Measurements from ENCODE around the gene MAPK9. TPM values are rescaled to one million over a fixed set of nuclear protein-coding genes. Genes with fewer than 3 reads are reported as not detected.

The MAPK9 gene
- total RNA-seq, 1 experiment from 2014 or later, result 43.4 TPM

GRCh38 chr5:180324601-180324950, 32.7 kb upstream of the MAPK9 start:
- intact Hi-C loops (cut with micrococcal nuclease), result no loop called here
- ChIA-PET RAD21 (ENCODE audit: low non-redundant PET in 1 of 2, low total read pairs in 2 of 2, uncharacterized antibody in 2 of 2, unreplicated experiment in 2 of 2) (no interaction called here), POLR2A (no interaction called here), CTCF (interaction anchor here (1.5 kb wide), 1 partner anchor 9 kb away, joined by 4 read pairs; no protein-coding TSS in a partner anchor)
- no peak overlapping the region for H3K4me2 ChIP-seq (ENCODE audit: low read length)
- H3K4me1 ChIP-seq (ENCODE audit: control insufficient read depth in 1 of 2, insufficient read depth in 2 of 2, low read length in 2 of 2), result peaks cover 0 to 10% of the 10 kb centered on the region in 2 experiments; a peak in 1 of 4 replicates
- H3K27me3 ChIP-seq (ENCODE audit: insufficient read depth, low read length), result no peaks in the 10 kb centered on the region
- no TSS peak for BruUV-seq (replicated peaks)
- no peak overlapping the region for H3K4me3 ChIP-seq (replicated peaks in 1 of 2; ENCODE audit: low read depth in 1 of 2, low read length in 2 of 2)
- no peaks in the 10 kb centered on the region for H4K20me1 ChIP-seq (ENCODE audit: insufficient read depth)
- H3K9ac ChIP-seq (ENCODE audit: low read length), result no peak overlapping the region
- H3K79me2 ChIP-seq (ENCODE audit: insufficient read depth, low read length), result no peaks in the 10 kb centered on the region
- ATAC-seq, result no peak
- no peak for TF ChIP-seq CBX3 (IDR thresholded peaks at IDR 0.05; ENCODE audit: low read depth)
- TF ChIP-seq POLR2A (IDR thresholded peaks at IDR 0.05; ENCODE audit: borderline replicate concordance, extremely low read depth, insufficient read depth, insufficient read length), result no peak
- TF ChIP-seq SRF (IDR thresholded peaks at IDR 0.05; ENCODE audit: low read depth), result no peak
- TF ChIP-seq ZFX (IDR thresholded peaks at IDR 0.05), result no peak
- TF ChIP-seq SP1 (IDR thresholded peaks at IDR 0.05; ENCODE audit: low read depth), result no peak
- no peak for TF ChIP-seq SIN3A (IDR thresholded peaks at IDR 0.05; ENCODE audit: low read depth)
- TF ChIP-seq CTCF (IDR thresholded peaks at IDR 0.05 in 2 of 3, conservative IDR thresholded peaks at IDR 0.05 in 1 of 3; ENCODE audit: borderline replicate concordance in 1 of 3, insufficient read depth in 1 of 3, low read depth in 2 of 3, low read length in 2 of 3), result no peak
- no peak for TF ChIP-seq ATF3 (IDR thresholded peaks at IDR 0.05)
- TF ChIP-seq YY1 (IDR thresholded peaks at IDR 0.05; ENCODE audit: extremely low read depth, insufficient replicate concordance, low read depth, low read length), result no peak
- TF ChIP-seq MAX (IDR thresholded peaks at IDR 0.05), result no peak
- TF ChIP-seq ZBTB33 (IDR thresholded peaks at IDR 0.05; ENCODE audit: extremely low read depth, insufficient replicate concordance, low read length), result no peak
- no peak for TF ChIP-seq CEBPB (IDR thresholded peaks at IDR 0.05; ENCODE audit: low read depth)
- TF ChIP-seq TCF7L2 (IDR thresholded peaks at IDR 0.05; ENCODE audit: borderline replicate concordance, extremely low read depth, insufficient read depth, insufficient read length), result no peak
- TF ChIP-seq ELF1 (IDR thresholded peaks at IDR 0.05; ENCODE audit: borderline replicate concordance, low read depth), result no peak
- TF ChIP-seq EGR1 (IDR thresholded peaks at IDR 0.05; ENCODE audit: low read depth), result no peak
- TF ChIP-seq ZNF274 (IDR thresholded peaks at IDR 0.05; ENCODE audit: low read depth, low read length), result no peak
- no peak for TF ChIP-seq FOSL1 (IDR thresholded peaks at IDR 0.05; ENCODE audit: low read depth)
- TF ChIP-seq POLR2AphosphoS5 (IDR thresholded peaks at IDR 0.05; ENCODE audit: low read depth, low read length), result no peak
- no peak for TF ChIP-seq EZH2phosphoT487 (IDR thresholded peaks at IDR 0.05; ENCODE audit: borderline replicate concordance)
- H3K9me2 ChIP-seq (ENCODE audit: insufficient read depth), result no peaks in the 10 kb centered on the region
- H2AFZ ChIP-seq (ENCODE audit: low read depth, low read length, poor library complexity, severe bottlenecking), result no peak overlapping the region
- H3K27ac ChIP-seq (ENCODE audit: low read depth, low read length), result no peak overlapping the region
- no peaks in the 10 kb centered on the region for H3K9me3 ChIP-seq (ENCODE audit: control insufficient read depth in 1 of 2, insufficient read depth in 1 of 2, low read depth in 1 of 2, low read length in 2 of 2)
- no peak for DNase-seq (ENCODE audit: low read depth, low spot score)
- H3K36me3 ChIP-seq (ENCODE audit: control insufficient read depth in 1 of 2, insufficient read depth in 2 of 2, low read length in 2 of 2), result peaks cover 0 to 5% of the 10 kb centered on the region in 2 experiments; a peak in 1 of 4 replicates

All from HCT116 (cell line).